GM12872 (cell line): ENCODE measurements around the gene DLK2.

Experiments
- CTCF ChIP-seq: IDR thresholded peaks from 3 replicates; pipeline ENCODE4 v1.5.1; 2011; ENCODE audit warnings: low read depth, mild to moderate bottlenecking, low read length, moderate library complexity; ENCODE audit not compliant: insufficient read depth

Gene DLK2

GRCh38 chr6:43447604-43448003 is 7.7 kb downstream of the DLK2 start:
- no peak for TF ChIP-seq CTCF

GRCh38 chr6:43445576-43445975 is 9.8 kb downstream of the DLK2 start:
- no peak for TF ChIP-seq CTCF

- no peak for TF ChIP-seq CTCF
Measured at GRCh38 chr6:43444582-43444981, 10.8 kb downstream of the DLK2 start.

- no peak for TF ChIP-seq CTCF
Measured at GRCh38 chr6:43444036-43444435, 11.3 kb downstream of the DLK2 start.

GRCh38 chr6:43442935-43443334 is 12.4 kb downstream of the DLK2 start:
- no peak for TF ChIP-seq CTCF

- no peak for TF ChIP-seq CTCF
Measured at GRCh38 chr6:43437700-43438099, 17.6 kb downstream of the DLK2 start.

- TF ChIP-seq CTCF: no peak
Measured at GRCh38 chr6:43436577-43437282, 18.6 kb downstream of the DLK2 start.
